Measurements from ENCODE around the gene THADA.

DNA sequence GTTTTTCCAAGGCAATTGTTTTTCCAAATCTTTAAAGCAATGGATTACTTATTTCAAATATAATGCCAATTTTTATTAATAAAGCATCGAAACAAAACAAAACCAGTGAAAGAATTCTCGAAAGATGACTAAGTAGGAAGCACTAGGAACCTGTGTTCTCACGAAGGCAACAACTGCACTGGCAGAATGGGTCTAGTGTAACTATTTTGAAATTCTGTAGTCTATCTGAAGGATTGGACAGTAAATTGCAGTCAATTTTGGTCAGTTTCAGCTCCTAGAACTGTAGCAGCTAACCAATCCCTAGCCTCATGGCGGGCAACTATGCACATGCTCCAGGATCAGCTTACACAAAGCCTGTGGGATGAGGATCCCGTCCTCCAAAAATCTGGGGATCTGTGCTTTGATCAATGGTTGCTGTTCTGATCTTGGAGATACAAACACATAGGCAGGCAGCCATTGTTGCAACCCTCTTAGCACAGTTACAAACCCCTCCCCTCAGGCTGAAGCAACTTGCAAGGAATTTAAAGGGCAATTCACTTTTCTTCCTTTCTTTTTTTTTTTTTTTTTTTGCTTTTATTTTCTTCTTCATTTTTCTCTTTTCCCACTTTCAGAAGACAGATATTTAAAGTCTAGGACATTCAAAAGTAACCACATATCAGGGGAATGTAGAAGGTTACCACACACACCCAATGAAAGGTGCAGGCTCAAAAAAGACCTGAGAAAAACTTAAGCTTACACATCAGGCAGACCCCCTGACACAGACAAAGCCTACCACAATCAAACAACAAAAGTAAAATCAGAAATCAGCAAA is 147.6 kb downstream of the THADA start:
- TF ChIP-seq CTCF (optimal IDR thresholded peaks at IDR 0.05 in 1 of 3, IDR thresholded peaks at IDR 0.05 in 1 of 3, conservative IDR thresholded peaks at IDR 0.05 in 1 of 3; ENCODE audit: extremely low read depth in 1 of 3, insufficient read depth in 2 of 3, low read length in 3 of 3): no peak
- TF ChIP-seq EZH2 (IDR thresholded peaks at IDR 0.05; ENCODE audit: low read length): no peak

Data from keratinocyte (primary cell).